Left renal pelvis (tissue), 4 donors: Measurements from ENCODE around the gene ISOC2. TPM values are rescaled to one million over a fixed set of nuclear protein-coding genes. Genes with fewer than 3 reads are reported as not detected.

Experiments
- DNase-seq, 4 donors: peaks; one replicate each; pipeline ENCODE4 v3.0.0-alpha.2; 2013; ENCODE audit warnings: low read depth in 4 of 4, low spot score in 3 of 4
- polyA plus RNA-seq, 4 donors: library from polyadenylated mRNA; unstranded; fragments of 120-200 nt; gene quantifications; one replicate each; pipeline ENCODE4 v1.2.1, GENCODE V29; 2013; ENCODE audit not compliant: insufficient read length in 4 of 4

The ISOC2 gene
- polyA plus RNA-seq, 4 donors: 30.2 to 52.6 (median 33.0) TPM

DNA sequence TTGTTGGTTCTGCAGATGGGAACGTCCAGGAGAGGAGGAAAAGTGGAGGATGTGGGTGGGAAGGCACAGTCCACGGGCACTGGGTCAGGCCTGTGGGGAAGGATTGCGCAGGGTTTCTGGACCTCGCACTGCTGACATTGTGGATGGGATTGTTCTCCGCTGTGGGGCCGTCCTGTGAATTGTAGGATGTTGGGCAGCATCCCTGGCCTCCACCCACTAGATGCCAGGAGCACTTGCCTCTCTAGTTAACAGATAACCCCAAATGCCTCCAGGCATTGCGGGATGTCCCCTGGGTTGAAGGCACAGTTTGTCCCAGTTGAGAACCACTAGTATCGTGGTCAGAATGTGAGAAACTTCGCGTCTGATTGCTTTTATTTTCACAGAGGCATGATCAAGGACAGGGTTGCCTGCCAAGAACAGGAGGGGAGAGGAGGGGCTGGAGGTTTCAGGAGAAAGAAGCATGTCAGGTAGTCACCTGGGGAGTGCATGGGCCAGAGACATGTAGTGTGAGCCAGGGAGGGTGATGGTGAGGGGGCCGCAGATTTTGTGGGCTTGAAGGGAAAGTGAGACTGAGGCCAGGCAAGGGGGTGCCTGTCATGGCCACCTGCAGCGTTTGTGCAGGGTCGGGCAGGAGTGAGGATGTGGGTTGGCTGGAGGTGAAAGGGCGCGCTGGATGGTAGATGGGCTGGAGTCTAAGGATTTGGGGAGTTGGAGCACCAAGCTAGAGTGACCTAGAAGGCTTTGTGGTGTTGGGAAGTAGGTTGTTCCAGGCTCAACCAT, 18.2 kb upstream of the ISOC2 start:
- DNase-seq: no peak

DNA sequence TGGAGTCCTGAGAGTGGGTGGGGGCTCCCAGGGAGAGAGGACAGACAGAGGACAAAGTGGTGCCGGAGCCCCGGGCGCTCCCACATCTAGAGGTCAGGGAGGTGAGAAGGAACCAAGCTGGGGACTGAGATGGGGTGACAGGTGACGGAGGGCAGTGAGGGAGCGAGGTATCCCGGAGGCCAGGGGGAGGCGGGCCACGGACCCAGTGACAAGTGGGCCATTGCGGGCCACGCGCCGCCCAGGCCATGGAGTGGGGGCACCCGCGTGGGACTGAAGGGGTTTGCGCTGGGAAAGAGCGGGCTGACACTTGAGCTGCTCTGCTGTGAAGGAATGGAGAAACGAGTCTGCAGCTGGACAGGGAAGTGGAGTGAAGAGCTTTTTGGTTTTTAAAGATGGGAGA, 17.6 kb upstream of the ISOC2 start:
- no peak for DNase-seq

DNA sequence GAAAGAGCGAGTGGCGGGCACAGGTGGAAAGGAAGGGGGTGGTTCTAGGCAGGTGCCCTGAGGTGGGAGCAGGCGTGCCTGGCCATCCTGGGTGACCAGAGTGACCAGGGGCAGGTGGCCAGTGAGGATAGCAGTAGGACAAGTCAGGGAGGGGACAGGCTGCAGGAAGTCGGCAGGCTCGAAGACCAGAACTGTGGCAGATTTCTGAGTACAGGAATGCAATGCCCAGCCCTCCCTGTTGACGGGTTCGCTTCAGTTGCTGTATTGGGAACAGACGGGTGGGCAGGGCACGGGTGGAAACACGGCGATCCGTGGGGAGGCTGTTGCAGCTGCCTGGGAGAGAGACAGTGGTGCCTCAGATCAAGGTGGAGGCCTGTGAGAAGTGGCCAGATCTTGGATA, 16.9 kb upstream of the ISOC2 start:
- no peak for DNase-seq

DNA sequence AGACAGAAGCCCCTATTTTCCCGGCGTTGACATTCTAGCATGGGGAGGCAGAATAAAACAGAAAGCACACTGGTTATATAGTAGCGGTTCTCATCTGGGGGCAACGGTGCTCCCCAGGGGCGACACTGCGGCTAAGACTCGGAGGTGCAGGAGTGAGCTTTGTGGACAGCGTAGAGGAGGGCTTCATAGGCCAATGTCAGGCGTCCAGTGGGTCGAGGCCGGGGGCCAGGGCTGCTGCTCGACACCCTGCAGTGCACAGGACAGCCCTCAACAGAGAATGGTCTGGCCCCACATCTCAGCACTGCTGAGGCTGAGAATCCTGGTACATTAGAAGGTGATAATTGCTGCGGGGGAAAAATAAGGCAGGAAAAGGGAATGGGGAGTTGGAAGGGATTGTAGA, 16.5 kb upstream of the ISOC2 start:
- DNase-seq: no peak

DNA sequence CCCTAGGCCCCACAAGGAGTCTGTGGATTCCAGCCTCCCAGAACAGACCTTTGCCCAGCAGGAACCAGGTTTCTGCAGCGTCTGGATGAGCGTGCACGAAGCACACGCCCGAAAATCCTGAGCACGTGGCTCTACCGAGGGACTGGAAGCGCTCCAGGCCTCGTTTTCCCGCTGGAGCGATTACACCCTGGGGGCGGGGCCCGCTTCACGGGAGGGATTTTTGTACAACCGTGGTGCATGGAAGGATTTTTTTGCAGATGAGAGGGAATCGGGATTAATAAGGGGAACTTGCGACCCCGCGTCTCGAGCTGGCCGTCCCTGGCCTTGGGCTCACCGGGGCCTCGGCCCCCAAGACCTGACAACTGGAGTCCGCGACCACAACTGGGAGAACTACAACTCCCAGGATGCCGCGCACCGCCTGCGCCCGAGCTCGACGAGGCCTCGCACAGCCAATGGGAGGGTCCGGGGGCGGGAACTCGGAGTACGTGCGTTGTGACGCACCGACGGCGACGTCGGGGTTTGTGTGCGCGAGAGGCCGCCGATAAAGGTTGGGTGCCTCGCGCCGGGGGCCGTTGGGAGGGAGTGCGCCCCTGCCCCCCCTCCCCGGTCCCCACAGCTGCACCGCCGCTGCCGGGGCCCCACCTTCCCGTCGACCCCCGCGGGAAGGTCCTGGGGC, 14.8 kb upstream of the ISOC2 start, which contains the start of gene ZNF628:
TSS of gene ZNF628 (plus strand) at position 518 of the 676 bp plus-strand sequence. CDS start 3,294 bp downstream, outside the sequence.
- peak; percentile 93 to 98 (median 97) for DNase-seq

DNA sequence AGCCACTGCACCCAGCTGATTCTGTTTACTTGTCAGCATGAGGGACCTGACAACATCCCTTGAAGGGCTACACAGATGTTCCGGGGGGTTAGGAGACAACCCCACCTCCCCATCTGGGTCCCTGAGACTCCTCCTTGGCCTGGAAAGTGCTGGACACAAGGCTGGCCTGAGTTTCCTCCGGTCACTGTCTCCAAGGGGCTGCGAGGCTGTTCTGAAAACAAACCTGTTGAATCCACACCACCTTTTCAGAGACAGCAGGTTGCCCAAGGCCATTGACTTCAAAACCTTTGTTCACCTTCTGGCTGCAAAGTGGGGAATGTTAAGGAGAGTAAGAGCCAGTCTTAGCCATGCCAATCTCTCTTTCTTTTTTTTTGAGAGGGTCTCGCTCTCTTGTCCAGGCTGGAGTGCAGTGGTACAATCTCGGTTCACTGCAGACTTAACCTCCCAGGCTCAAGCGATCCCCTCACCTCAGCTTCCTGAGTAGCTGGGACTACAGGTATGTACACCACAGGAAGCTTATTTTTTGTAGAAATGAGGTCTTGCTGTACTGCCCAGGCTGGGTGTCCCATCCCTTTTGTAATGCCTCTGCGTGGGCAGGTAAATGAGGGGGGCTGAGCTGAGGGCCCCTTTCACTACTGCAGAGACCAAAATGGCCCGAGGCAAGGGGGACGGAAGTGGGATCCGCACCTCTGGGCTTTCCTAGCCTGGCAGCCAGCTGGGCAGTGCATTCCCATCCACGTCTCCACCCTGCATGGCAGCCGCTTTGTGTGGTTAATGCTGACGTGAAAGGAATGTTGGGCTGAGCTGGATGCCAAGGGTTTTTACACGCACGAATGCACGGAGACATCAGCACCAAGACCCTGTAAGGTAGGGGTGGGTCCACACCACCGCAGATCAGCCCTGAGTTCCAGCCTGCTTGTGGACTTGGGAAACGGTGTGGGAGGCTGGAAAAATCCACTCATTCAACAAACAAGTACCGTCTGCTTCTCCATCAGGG, 13.1 kb upstream of the ISOC2 start:
- no peak for DNase-seq

DNA sequence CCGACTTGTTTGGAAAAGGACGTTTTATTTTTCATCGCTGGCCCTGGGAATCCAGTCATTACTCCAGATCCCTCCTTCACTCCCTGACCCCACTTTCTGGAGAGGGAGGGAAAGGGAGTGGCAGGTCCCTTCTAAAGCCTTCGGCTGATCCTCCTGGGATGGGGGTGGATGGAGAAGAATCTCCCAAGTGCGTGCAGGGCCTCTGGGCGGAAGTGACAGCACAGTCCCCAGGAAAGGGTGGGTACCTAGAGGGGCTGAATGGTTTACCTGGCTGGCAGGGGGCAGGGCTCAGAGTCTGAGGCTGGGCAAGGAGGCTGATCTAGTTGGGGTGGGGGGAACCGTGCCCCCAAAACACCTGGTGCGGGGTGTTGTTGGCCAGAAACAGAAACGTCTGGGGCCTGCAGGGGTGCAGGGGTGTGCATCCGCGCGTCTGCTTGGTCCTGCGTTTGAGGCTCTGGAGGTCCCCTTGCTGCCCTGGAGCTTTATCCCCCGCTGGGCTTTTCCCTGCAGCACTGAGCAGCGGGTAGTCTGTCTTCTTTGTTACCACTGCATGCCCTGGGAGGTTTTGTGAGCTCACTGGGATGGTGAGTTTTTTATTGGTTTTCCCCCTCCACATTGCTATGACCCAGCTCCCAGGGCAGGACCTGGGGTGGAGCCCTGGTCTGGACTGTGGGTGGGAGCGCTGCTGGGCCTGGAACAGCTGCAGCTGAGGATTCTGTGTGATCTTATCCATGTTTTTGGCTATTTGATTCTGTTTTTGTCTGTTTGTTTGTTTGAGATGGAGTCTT, 12.0 kb upstream of the ISOC2 start:
- no peak for DNase-seq

DNA sequence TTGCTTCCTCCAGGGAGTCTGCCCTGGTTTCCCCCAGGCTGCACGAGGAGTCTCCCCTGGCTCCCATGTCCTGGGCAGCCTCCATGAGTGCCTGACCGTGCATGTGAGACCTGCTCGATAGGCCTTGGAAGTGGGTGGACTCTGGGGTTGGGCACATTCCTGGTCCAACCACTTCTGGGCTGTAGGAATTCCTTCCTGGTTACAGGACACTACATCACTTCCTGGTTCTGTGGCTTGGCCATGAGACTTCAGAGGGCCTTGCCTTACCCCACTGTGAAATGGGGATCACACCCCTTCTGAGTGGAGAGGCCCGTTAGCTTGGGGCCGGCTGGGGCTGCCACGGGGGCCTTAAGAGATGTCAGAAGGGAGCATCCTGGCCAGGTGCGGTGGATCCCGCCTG, 11.0 kb upstream of the ISOC2 start:
- DNase-seq: no peak

DNA sequence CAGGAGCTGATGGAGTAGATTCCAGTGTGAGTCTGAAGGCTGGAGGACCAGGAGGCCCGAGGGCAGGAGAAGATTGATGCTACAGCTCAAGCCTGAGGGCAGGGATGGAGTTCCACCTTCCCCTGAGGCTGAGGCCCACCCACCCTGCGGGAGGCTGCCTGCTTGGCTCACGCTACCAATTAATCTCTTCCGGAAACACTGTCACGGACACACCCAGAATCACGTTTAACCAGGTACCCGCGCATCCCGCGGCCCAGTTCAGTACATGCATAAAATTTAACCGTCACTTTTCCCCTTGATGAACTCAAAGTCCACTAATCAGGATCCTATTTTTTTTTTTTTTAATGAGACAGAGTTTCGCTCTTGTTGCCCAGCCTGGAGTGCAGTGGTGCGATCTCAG, 9.8 kb upstream of the ISOC2 start:
- DNase-seq: no peak

DNA sequence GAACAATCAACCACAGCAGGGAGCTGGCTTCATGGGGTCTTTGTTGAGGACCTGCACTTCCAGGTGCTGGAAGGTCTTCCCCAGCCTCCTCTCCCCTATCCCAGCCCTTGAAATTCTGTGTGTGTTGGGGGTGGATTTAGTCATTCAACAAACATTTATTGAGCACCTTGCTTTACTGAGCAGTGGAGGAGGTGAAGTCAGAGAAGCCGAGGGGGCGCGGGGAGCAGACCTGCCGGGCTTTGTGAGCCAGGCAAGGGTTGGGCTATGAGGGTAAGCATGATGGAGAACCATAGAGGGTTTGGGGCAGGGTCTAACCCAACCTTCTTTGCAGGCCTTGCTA, 6.6 kb upstream of the ISOC2 start:
- no peak for DNase-seq

DNA sequence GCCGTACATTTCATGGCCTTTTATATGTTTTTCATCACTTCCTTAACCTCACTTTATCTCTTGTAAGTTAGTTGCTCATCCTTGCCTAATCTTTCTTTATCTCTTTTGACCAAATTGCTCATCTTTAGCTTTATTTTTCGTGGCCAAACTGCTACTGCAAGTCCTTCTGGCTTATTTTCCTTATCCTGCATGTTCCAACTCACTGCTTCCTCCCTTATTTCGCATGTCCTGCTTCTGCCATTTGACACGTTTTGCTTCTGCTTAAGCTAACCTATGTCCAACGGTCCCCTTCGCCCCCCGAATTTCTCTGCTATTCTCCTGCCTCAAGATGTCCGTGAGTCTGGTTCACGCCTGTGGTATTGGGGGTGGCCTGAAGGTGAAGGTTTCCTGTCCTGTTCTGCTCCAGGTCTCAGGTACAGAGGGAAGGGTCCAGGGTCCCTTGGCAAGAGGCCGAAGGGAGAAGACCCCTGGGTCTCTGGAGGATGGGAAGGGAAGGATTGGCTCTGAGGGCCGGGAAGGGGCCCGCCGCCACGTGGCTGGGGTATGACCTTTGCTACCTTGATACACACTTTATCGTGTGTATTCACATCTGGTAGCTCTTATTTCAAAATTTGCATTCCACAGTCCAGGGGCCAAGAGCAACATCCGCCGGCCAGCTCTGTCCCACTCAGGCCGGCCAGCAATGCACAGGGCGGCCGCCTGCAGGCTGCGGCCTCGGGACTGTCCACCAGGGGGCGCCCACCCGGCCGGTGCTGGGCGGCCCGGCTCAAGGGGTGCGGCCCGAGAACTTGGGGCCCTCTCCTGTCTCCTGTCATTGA, 6.0 kb upstream of the ISOC2 start:
- DNase-seq: no peak

DNA sequence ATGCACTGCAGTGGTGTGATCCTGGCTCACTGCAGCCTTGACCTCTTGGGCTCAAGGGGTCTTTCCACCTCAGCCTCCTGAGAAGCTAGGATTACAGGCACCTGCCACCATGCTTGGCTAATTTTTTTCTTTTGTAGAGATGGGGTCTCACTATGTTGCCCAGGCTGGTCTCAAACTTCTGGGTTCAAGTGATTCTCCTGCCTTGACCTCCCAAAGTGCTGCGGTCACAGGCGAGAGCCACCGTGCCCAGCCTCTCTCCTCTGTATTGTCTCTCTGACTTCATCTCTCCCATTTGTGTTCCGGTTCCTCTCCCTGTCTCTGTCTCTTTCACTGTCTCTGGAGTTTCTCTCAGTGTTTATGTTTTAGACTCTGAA, 4.8 kb upstream of the ISOC2 start:
- DNase-seq: no peak

DNA sequence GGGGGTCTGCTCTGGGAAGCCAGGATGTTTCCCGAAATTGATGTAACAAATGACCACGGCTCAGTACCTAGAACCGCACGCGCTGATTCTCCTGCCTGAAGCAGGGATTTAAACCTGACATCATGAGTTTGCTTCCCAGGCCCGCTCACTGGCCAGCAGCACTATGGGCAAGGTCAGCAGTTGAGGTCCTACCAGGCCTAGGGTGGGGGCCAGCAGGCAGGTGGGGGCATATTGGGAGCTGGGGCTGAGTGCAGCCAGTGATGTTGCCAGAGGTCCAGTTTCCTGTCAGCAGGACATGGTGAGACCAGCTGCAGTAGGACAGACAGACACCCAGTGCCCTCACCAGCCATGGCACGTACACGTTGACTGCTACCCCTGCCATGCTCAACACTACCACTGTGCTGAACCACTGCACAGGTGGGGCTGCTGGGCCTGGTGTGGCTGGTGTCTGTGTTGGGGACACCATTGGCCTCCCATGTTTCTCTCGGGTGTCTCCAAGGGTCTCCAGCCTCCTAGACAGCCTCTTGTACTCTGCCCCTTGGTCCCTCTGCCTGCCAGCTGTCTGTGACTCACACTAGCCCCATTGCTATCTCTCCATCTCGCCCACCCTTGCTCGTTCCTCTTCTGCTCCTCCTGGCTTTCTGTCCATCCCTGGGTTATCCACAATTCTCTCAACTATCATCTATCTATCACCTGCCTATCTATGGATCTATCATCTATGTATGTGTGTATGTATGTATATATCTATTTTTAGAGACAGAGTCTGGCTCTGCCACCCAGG, 4.2 kb upstream of the ISOC2 start:
- no peak for DNase-seq

DNA sequence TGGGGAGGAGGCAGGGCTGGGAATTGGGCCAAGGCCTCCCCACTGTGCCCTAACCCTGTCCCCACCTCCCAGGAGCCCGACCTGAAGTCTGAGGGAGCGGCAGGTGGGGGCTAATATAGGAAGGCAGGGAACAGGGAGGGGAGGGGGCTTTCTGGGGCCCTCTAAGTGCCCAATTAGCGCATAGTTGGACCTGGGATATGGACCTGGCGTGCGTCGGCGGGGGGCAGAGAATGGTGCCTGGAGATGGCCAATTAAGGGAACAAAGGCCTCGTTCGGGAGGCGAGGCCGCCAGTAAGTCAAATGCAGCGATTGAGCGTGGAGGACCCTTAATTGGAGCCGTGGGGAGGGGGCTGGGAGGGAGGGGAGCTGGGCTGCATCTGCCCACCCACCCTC, 3.2 kb upstream of the ISOC2 start, which contains the start of gene C19orf85:
TSS of gene C19orf85 (minus strand) at position 90 of the 393 bp plus-strand sequence. CDS start 197 bp downstream, outside the sequence.
- DNase-seq: no peak

DNA sequence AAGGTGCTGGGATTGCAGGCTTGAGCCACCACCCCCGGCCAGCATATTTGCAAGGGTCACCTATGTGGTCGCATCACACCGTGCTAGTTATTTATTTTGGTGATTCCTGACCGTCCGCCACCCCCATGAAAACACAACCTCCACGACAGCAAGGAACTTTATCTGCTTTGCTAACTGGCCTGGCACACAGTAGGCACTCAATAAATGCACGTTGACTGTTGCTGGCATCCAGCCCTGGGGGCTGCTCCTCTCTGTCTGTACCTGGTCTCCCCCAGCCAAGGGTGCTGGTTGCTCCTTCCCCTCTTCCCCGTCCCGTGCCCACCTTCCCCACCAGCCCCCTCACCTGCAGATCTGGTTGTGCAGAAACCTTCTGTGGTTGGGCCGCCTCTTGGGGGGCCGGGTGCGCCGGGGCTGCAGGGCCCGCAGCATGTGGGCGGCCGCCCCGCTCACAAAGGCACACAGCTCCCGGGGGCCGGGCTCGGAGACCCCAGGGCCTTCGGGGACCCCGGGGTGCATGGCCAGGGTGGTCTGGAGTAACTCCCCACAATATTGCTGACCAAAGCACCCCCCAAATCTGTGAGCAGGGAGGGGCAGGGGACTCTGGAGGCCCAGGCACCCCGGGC, 2.7 kb upstream of the ISOC2 start:
- DNase-seq: no peak

DNA sequence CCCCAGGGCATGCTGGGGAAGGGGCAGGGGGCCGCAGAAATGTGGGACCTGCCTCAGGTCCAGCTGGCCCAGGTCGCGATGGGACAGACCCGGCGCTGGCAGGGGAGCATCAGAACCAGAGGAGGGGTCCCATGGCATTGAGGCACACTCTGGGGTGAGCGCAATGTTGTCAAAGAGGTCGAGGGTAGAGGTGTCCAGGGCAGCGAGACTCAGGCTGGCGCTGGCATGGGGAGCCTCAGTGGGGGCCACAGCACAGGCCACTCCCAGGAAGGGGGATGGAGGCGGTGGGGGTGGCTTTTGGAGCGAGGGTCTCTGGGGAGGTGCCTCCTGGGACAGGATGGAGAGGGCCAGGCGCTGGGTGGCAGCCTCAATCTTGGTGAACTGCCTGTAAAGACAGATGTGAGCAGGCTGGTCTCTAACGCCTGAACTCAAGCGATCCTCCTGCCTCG, 2.2 kb upstream of the ISOC2 start:
- DNase-seq: no peak

DNA sequence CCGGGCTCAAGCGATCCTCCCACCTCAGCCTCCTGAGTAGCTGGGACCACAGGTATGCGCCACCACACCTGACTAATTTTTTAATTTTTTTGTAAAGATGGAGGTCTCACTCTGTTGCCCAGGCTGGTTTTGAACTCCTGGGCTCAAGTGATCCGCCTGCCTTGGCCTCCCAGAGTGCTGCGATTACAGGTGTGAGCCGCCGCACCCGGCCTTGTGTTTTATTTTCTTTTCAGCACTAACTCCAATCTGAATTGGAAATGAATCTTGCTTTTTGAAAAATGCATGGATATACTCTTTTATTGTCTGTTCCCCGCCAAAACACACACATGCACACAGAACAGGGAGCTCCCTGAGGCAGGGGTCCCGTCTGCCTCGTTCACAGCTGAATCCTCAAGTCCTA, 1.3 kb upstream of the ISOC2 start:
- DNase-seq: no peak

DNA sequence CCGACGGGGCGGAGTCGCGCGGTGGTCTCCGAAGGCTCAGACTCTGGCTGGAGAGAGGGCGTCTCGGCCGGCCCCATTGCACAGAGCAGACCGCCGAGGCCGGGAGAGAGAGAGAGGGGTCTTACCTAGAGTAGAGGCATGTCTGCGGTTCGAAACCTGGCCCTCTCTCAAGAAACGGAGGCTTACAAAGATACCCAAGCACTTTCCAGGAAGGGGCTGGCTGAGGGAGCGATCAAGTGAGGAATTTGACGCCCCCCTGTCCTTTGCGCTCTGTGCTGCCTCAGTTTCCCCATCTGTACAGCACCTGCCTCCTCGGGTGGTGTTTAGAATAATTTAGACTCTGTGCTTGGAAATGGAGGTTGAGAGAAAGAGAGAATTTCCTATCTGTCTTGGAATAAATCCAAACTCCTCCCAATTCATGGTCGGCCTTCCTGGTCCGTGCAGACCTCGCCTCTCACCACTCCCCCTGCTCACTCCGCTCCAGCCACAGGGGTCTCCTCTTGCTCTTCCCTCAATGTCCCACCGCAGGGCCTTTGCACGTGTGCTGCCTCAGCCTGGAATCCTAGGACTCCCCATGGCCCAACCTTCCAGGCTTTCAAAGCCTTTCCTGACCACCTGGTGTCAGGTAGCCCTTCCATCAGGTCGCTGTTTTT, 658 bp upstream of the ISOC2 start:
- no peak for DNase-seq
